ENCODE results near the gene AQP7.

- no peak for TF ChIP-seq CTCF (IDR thresholded peaks at IDR 0.05)
- no peak for TF ChIP-seq POLR2A (IDR thresholded peaks at IDR 0.05)
These were observed 40.7 kb upstream of the AQP7 start for GRCh38 chr9:33443047-33443446.
